Heart right ventricle (tissue), 16 donors: ENCODE results near the gene ULK4. TPM values are rescaled to one million over a fixed set of nuclear protein-coding genes. Genes with fewer than 3 reads are reported as not detected.

ENCODE experiments used
- ATAC-seq, 8 donors: fragments of 200-7000 bp; cut with Tn5 transposase; one replicate each; pipeline ENCODE4 v1.9.1; 2020; ENCODE audit warnings: mild to moderate bottlenecking in 8 of 8, moderate library complexity in 8 of 8, moderate number of reproducible peaks in 1 of 8
- DNase-seq, 2 donors: peaks; one replicate each; pipeline ENCODE4 v3.0.0-alpha.2; 2020
- H3K27ac ChIP-seq, 10 donors: fragments of 200-600 bp; sonication (generic) in 2 of 10; one replicate each; pipeline versions ENCODE4 v1.5.0 to v1.8.0; 2020 to 2022; ENCODE audit warnings: mild to moderate bottlenecking in 3 of 10
- H3K27me3 ChIP-seq, 7 donors: fragments of 200-600 bp; one replicate each; pipeline ENCODE4 v1.8.0; 2021 to 2022; ENCODE audit warnings: mild to moderate bottlenecking in 2 of 7
- H3K36me3 ChIP-seq, 9 donors: fragments of 200-600 bp; sonication (generic) in 1 of 9; one replicate each; pipeline versions ENCODE4 v1.5.0 to v1.8.0; 2020 to 2022; ENCODE audit warnings: mild to moderate bottlenecking in 2 of 9
- H3K4me1 ChIP-seq, 9 donors: fragments of 200-600 bp; sonication (generic) in 1 of 9; one replicate each; pipeline versions ENCODE4 v1.5.0 to v1.8.0; 2020 to 2022; ENCODE audit warnings: mild to moderate bottlenecking in 4 of 9
- H3K4me3 ChIP-seq, 10 donors: fragments of 200-600 bp; sonication (generic) in 2 of 10; one replicate each; pipeline versions ENCODE4 v1.5.0 to v1.8.0; 2020 to 2022; ENCODE audit warnings: mild to moderate bottlenecking in 7 of 10, moderate library complexity in 2 of 10
- H3K9me3 ChIP-seq, 11 donors: fragments of 200-600 bp in 10 of 11; sonication (generic) in 2 of 11; one replicate each; pipeline versions ENCODE4 v1.5.0 to v1.8.0; 2013 to 2022; ENCODE audit warnings: mild to moderate bottlenecking in 2 of 11, control low read depth in 1 of 11, moderate library complexity in 1 of 11
- CTCF ChIP-seq, 9 donors: fragments of 200-600 bp; sonication (generic) in 2 of 9; IDR thresholded peaks; one replicate each; pipeline versions ENCODE4 v1.5.0 to v1.8.0; 2021 to 2022; ENCODE audit warnings: antibody characterized with exemption in 9 of 9, mild to moderate bottlenecking in 5 of 9, moderate library complexity in 1 of 9
- WGBS, 2 donors: extraction: QIAGEN DNeasy Blood & Tissue Kit; methylation state at CpG; one replicate each; pipeline ENCODE4 v1.1.7; 2013; ENCODE audit warnings: inconsistent platforms in 1 of 2; 5-methylcytosine and 5-hydroxymethylcytosine counted together
- intact Hi-C, 10 donors: fragments of 100-400 bp; cut with DNase I; formaldehyde crosslinking; loops; one replicate each; pipeline versions ENCODE4 v1.11.1 to v1.14.2; 2022
- polyA plus RNA-seq, 2 donors: library from polyadenylated mRNA; stranded (reverse); fragments of 200-250 nt; gene quantifications; one replicate each; pipeline ENCODE4 v1.2.3, GENCODE V29; 2013
- total RNA-seq, 10 donors: library from RNA; stranded (reverse); fragmentation: NEBNext Ultra II Directional in 3 of 10; extraction: Animal tissue kit (Norgen Biotek cat#: 25700) in 3 of 10; gene quantifications; one replicate each; pipeline versions ENCODE4 v1.2.1 to v1.2.4, GENCODE V29; 2021 to 2023
- donor health status: Arrhythmogenic right ventricular cardiomyopathy.
- donor health status: ischemic (EF 13 %, LVEDD 7.1; RV severe dilation, severe dysfunction).
- donor health status: healthy with polysubstance abuse.
- donor health status: DM: no; HTN: yes; CAD: no.
- donor health status: DM: no; HTN: no; CAD: no.
- donor health status: ischemic (EF 25% LVEDD 6.9; RV normal size, moderate dysfunction).
- donor health status: ischemic (EF 25% LVEDD 5.7; RV mildly dilated, moderate dysfunction).
- donor health status: healthy.
- donor health status: DM: yes; HTN: yes; CAD: no.
- donor health status: Ischemic cardiomyopathy.
- donor health status: ischemic (EF 35%, LVEDD 5.7; RV mildly dilated, moderate dysfunction).
- donor health status: nonischemic (EF 11% LVEDD 7.7; RV severe dilation, severe dysfunction).
- donor health status: DM: yes; HTN: yes; CAD: no.
- donor health status: PGD.
- donor health status: ischemic (EF 29% LVEDD 5.4; RV normal size, mild dysfunction).
- donor health status: nonischemic (EF 23%, LVEDD 6.1; RV moderate dilation, normal function).

The ULK4 gene
- total and polyA plus RNA-seq, 12 donors = 1.4 to 11.4 (median 2.6) TPM

- Histone ChIP-seq H3K27ac (no peak overlapping the region), H3K27me3 (no peaks in the 10 kb centered on the region), H3K4me3 (no peak overlapping the region), H3K9me3 (no peaks in the 10 kb centered on the region), H3K36me3 (no peaks in the 10 kb centered on the region), H3K4me1 (no peaks in the 10 kb centered on the region)
- WGBS, 2 donors = 77 to 81% methylated on average over 5 of the region's 5 CpGs
- intact Hi-C loops = no loop called here
- ATAC-seq (no peak), DNase-seq (no peak)
- no peak for TF ChIP-seq CTCF (IDR thresholded peaks at IDR 0.05)
Measured at GRCh38 chr3:41593774-41594173, 368.1 kb downstream of the ULK4 start.

DNA sequence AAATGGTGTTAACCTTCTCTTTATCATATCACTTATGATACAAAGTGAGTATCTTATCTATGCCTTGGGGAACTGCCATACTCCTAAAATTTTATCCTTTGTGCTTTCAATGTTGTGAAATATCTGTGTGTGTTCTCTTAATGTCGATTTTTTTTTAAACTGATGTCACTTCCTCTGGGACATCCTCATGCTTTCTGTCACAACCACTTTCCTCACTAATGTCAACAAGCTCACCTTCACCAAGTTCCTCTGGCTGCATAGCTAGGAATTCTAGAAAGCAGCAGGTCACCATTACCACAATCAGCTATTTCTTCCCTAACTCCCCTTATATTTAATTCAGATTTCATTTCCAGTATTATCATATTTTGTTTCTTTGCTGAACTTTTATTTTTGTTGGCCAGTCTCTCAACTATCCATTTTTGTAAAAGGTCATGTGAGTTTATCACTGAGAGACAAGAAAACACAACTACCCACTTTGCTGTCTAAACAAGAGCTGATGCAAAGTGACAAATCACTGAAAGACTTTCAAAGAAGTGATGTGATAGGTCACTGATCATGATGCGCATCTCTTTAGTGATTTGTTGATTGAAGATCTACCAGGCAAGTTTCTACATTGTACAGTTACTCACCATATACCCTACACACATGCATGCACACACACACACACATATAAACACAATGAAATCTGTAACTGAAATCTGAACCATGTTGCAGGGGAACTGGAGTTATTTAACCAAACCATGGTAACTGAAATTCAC, 369.0 kb downstream of the ULK4 start:
- H3K4me1 ChIP-seq = no peaks in the 10 kb centered on the region
- TF ChIP-seq CTCF (IDR thresholded peaks at IDR 0.05) = no peak
- ATAC-seq (no peak), DNase-seq (no peak)
- 52 to 58% methylated on average over 2 of the region's 2 CpGs for WGBS, 2 donors
- H3K4me3 ChIP-seq = no peak overlapping the region
- intact Hi-C loops = no loop called here
- H3K27ac ChIP-seq = no peak overlapping the region
- H3K9me3 ChIP-seq = no peaks in the 10 kb centered on the region
- H3K27me3 ChIP-seq = no peaks in the 10 kb centered on the region
- H3K36me3 ChIP-seq = no peaks in the 10 kb centered on the region

DNA sequence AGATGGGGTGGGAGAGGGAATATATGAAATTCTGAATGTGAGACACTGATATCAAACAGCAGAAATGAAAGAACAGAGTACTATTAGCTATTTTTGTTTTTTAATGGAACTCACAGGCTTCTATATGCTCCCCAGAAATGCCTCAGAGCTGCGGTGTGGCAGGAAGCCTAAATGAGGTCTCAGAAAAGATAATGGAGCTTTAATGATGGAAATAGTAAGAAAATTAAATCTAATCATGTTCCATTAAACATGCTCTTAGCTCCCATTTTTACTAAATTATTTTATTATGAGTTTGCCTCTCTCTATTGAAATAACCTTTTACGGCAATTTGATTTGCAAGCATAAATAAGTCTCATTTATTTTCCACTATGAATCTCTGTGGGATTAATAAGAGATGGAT, 378.9 kb downstream of the ULK4 start:
- Histone ChIP-seq H3K36me3 (no peaks in the 10 kb centered on the region), H3K27ac (no peak overlapping the region), H3K27me3 (no peaks in the 10 kb centered on the region), H3K4me1 (no peaks in the 10 kb centered on the region), H3K4me3 (no peak overlapping the region), H3K9me3 (no peaks in the 10 kb centered on the region)
- no peak for TF ChIP-seq CTCF (IDR thresholded peaks at IDR 0.05)
- DNase-seq (no peak), ATAC-seq (no peak)
- WGBS, 2 donors = 92 to 94% methylated on average over 2 of the region's 2 CpGs
- intact Hi-C loops = no loop called here

- Histone ChIP-seq H3K27ac (no peak overlapping the region), H3K36me3 (no peaks in the 10 kb centered on the region), H3K27me3 (no peaks in the 10 kb centered on the region), H3K9me3 (no peaks in the 10 kb centered on the region), H3K4me1 (no peaks in the 10 kb centered on the region), H3K4me3 (no peak overlapping the region)
- intact Hi-C loops = no loop called here
- ATAC-seq (no peak), DNase-seq (no peak)
- no peak for TF ChIP-seq CTCF (IDR thresholded peaks at IDR 0.05)
- 84 to 91% methylated on average over 4 of the region's 4 CpGs for WGBS, 2 donors
Measured at GRCh38 chr3:41581700-41582099, 380.2 kb downstream of the ULK4 start.
